Activated CD4-positive, alpha-beta T cell treated with anti-CD3 and anti-CD28 coated beads for 48 hours (primary cell): ENCODE measurements around the gene MYO5C.

Experiments
- DNase-seq: peaks from one replicate; pipeline ENCODE4 v3.0.0-alpha.2; 2020

MYO5C gene, protein sequence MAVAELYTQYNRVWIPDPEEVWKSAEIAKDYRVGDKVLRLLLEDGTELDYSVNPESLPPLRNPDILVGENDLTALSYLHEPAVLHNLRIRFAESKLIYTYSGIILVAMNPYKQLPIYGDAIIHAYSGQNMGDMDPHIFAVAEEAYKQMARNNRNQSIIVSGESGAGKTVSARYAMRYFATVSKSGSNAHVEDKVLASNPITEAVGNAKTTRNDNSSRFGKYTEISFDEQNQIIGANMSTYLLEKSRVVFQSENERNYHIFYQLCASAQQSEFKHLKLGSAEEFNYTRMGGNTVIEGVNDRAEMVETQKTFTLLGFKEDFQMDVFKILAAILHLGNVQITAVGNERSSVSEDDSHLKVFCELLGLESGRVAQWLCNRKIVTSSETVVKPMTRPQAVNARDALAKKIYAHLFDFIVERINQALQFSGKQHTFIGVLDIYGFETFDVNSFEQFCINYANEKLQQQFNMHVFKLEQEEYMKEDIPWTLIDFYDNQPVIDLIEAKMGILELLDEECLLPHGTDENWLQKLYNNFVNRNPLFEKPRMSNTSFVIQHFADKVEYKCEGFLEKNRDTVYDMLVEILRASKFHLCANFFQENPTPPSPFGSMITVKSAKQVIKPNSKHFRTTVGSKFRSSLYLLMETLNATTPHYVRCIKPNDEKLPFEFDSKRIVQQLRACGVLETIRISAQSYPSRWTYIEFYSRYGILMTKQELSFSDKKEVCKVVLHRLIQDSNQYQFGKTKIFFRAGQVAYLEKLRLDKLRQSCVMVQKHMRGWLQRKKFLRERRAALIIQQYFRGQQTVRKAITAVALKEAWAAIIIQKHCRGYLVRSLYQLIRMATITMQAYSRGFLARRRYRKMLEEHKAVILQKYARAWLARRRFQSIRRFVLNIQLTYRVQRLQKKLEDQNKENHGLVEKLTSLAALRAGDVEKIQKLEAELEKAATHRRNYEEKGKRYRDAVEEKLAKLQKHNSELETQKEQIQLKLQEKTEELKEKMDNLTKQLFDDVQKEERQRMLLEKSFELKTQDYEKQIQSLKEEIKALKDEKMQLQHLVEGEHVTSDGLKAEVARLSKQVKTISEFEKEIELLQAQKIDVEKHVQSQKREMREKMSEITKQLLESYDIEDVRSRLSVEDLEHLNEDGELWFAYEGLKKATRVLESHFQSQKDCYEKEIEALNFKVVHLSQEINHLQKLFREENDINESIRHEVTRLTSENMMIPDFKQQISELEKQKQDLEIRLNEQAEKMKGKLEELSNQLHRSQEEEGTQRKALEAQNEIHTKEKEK (N-terminal part only)

DNA sequence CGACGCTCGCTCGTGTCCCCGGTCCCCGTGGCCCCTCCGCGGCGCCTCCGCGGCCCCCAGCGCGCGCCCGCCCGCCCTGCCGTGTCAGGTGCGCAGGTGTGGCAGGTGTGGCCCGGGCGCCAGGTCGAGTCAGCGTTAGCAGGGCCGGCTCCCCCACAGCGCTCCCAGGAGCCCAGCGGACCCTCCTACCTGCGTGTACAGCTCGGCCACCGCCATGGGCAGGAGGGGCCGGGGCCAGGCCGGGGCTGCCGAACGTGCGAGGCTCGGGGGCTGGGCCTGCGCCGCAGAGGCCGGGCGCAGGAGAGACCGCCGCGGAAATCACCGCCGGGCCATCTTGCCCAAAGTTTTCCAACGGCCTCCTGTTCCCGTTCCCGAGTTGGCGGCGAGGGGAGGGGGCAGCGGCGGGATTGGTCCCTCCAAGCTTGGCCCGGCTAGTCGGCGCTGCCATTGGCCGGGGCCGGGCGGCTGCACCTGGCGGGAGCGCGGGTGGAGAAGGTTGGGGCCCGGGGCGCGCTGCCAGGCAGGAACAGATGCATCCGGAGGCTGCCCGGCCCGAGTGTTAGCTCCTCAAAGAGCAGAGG, at the start of gene MYO5C:
Gene MYO5C (minus strand): TSS at position 384 of the 581 bp plus-strand sequence. CDS start 168 bp downstream, at position 216.
- peak; percentile 13 for DNase-seq

DNA sequence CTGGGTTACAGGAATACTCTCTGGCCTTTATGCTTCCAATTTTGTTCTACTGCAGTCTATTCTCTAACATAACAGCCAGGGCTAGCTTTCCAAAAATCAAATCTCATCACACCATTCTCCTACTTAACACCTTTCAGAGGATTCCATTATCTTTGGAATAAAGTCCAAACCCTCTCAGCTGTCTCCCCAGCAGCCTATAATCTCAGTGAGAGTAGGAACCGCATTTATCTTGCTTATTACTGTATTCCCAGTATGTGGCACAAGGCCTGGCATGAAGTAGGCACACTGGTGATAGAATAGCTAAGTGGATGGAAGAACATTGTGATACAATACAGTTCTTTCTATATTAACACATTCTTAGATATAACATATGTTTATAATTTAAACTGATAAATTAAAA, 49.0 kb upstream of the MYO5C start:
- DNase-seq: no peak

DNA sequence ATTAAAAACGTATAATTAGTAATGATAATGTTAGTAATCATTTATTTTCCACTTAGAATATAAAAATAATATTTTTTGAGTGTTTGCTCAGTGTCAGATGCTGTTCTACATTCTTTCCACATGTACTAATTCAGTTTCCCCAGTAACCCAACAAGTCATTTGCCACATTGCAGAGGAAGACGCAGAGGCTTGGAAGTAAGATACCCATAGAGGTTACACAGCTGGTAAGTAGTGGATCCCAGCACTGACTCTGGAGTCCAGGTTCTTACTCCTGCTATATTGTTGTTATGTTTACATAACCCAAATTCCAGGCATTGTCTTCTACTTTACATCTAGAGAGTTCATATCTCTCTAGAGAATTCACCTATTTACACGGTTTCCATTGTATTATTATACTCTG, 48.2 kb upstream of the MYO5C start:
- DNase-seq: no peak

DNA sequence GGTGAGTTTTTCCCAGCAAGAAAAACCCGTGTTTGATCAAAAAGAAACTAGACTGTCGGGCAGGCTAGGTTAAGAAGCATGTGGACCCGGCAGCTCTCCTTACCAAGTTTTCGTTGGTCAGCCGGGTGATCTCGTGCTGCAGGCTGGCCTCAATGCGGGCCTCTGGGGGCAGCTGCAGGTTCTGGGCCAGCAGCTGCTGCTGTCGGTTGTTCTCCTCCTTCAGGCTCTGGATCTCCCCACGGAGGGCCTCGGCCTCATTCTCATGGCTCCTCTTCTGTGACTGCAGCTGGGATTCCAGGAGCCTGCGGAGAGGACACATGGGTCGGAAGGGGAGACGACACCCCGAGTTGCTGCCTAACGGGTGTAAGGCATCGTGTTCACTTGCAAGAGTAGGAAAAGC, 44.5 kb upstream of the MYO5C start:
- DNase-seq: no peak

DNA sequence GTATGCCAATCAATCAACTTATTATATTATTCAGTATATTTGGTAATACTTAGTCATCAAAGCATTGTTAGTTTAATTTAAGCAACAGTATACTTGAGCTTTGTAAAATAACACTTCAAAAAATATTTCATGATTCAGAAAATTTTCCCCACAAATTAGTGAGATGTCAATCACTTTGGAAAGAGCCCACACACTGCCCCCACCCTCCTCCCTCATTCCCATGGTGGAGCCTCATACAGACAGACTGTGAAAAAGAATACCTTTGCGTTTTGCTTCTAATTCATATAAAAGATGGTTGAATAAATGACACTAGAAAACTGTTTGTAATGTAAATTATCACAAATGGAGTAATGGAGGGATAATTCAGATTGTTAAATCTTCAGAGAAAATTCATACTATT, 43.3 kb upstream of the MYO5C start:
- DNase-seq: no peak

DNA sequence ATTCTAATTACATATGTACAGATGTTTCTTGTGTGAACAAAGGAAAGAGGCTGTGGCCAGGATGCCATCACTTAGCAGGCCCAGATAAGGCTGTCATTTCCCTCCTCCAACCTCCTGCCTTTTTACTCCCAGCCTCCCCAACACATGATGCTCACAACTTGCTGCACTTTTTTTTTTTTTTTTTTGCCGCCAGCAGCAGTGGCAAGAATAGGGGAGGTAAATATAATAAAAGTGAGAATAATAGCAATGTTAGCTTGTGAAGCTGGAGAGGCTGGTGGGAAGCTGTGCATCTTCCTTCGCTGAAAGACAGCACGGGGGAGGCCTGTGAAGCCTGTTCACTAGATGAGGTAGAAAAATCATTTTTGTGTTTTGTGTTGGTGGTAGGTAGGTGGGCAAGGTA, 42.5 kb upstream of the MYO5C start:
- no peak for DNase-seq

DNA sequence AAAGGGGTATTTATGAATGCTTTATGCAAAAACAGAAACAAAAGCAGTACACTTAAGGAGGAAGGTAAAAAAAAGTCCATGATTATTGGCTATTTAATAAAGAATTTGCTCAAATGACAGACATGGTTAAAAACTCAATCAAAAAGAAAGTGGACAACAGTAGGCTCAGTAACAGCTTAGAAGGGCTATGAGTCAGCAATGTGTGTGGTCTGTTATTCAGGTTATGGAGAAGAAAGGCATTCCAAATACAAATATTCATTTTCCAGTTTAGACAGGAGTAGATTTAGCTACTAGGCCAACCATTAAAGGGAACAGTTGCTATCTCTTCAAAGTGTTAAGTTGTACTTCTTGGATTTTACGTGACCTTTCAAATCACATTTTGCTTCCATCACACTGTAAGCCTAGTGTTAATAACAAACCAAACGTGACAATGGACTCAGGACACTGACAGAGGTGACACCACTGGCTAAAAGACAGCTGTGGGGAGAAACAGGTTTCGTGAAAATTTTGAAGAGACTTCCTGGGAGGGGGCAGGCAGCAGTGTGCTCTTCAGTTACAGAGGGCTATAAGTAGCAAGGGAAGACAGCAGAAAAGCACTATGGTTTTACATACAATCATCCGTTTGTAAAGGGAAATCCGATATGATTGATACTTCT, 41.7 kb upstream of the MYO5C start:
- DNase-seq: no peak

DNA sequence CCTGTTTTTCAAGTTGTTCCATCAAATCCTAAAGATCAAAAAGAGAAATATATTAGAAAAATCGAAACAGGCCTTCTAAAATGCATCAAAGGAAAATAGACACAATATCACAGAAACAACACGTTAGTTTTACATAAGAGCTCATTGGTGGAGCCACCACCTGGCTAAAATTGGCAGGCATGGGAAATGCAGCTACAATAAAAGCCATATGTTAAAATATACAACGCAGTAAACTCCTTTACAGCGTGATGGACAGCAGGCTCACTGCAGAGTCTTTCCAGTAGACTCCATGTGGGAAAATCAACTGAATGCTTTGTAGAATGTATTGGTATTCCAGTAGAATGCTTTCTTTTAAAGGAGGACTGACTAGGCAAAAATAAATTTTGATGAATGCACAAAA, 40.9 kb upstream of the MYO5C start:
- no peak for DNase-seq

DNA sequence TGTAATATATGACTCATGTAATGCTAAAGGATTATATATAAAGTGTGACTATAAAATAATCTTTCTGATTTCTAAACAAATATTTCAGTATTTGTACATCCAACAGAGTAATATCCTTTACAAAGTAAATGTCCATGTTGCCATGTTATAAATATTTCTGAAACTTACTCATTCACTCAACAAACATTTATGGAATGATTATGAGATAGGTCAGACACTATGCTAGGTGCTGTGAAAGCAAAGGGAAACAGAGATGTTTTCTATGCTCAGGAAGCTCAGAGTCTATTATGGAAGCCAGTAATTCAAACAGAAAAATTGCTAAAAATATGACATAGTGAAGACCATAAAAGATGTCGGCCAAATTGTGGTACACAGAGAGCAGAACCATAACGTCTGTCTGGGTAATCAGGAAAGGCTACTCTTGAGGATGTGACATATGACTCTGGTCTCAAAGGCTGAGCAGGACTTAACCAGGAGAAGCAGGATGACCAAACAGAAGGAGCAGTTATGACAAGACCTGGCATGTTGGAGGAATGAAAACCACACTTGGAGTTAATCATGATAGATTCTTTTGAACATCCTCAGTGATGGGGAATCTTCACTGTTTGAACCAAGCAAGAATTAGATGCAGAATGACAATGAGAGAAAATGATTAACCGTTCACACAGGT, 39.0 kb upstream of the MYO5C start:
- DNase-seq: no peak

DNA sequence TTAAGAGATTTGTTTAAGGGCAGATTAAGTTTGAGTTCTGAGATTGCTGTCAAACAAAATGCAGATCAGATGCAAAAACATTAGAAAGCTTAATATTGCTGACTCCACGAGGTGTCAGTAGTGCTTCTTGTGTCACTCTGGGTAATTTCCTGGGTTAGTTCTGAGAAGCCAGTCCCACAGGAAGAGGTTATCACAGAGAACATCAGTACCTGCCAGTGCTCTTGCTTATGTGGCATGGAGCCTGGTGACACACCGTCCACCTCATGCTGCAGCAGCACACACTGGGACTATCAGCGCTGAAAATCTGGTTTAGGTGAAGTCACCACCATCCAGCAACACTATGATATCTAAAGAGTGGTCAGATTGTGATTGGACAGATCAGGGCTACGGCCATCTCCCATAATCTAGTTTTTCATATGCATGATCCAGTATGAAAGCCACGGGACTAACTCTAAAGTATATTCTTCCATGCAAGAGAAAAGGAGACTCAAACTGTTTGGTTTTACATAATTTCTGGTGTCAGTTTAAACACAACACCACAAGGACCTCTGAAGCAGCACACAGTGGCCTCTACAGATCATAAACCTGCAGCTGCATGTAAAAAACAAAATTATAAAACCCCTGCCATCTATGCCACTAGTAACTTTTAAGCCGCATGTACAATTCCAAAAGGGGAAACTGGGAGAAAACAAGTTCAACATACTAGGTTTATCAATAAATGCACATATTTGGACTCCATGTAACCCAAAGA, 36.1 kb upstream of the MYO5C start:
- DNase-seq: peak; percentile 55

DNA sequence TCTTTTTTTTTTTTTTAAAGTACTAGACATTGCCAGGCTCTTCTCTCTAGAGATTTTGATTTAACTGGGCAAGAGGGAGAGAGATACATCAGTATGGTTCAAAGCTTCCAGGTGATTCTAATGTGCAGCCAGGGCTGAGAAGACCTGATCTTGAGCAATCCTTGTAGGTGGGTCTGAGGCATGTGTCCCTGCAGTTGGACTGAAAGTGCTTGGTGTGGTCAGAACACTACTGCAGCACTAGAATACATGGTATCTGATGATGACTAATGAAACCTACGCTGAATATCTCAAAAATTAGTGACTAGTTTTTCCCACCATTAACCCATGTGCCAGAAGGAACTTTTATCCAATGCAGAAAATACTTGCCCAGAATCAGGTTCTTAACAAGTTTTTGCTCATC, 34.4 kb upstream of the MYO5C start:
- no peak for DNase-seq

DNA sequence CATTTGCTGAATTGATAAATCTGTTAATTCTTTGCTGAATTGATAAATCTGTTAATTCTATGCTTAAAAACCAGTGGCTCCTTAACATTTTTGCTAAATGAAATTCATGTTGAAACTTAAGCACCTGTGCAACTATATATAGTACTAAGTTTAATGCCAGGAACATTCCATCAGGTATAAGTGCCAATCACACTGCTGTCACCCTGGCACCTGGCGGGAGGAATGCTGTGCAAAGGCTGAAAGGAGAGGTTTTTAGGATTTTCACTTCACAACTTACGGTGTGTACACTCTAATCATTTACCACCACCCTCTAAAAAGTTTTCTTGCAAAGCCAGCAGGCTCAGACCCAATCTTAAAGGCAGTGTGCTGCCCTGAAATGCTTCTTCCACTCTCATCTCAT, 33.5 kb upstream of the MYO5C start:
- no peak for DNase-seq

DNA sequence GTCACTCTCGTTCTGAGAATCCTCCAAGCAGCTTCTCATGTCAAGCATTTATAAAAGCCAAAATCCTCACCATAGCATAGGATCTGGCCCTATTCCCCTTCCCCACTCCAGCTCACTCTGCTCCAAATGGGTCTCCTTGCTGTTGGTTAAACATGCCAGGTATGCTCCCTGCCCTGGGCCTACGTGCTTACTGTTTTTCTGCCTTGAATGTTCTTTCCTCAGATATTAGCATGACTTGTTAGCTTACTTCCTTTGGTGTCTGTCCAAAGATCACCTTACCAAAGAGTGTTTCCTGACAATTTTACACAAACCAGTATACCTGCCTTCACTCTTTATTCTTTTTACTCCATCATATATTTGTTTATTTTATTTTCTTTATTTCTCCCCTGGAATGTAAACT, 33.1 kb upstream of the MYO5C start:
- no peak for DNase-seq

DNA sequence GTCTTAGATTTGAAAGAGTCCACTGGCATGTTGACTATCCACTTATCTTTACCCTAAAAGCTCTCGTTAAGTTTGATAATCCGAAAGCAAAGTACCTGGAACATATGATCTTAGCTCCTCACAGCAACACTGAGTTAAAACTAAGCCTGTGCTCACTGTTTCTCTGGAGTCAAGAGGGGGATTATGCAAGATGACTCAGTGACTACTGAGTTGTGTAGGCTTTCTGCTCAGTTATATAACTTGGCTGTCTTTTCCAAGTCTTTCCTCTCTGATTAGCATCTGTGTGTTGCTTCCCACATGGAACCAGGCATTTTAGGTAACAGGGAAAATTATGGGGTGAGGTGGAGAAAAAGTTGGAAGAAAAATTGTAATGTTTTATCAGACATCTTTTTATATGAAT, 31.2 kb upstream of the MYO5C start:
- DNase-seq: no peak

DNA sequence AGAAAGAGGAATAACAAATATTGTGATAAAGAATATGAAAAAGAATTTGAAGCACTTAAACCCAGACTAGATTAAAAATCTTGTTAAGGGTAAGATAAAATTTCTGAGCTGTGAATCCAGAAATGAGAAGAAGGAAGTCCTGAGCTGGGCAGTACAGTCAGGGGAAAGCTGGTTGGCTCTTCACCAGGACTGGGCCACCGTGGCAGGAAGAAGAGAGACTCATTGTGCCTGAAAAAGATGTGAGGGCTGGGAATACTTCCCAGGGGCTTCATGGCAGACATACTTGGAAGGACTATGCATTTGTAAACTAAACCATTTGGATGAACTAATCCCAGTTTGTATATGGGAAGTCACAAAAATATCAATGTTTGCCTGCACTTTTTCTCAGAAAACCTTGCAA, 28.5 kb upstream of the MYO5C start:
- no peak for DNase-seq

DNA sequence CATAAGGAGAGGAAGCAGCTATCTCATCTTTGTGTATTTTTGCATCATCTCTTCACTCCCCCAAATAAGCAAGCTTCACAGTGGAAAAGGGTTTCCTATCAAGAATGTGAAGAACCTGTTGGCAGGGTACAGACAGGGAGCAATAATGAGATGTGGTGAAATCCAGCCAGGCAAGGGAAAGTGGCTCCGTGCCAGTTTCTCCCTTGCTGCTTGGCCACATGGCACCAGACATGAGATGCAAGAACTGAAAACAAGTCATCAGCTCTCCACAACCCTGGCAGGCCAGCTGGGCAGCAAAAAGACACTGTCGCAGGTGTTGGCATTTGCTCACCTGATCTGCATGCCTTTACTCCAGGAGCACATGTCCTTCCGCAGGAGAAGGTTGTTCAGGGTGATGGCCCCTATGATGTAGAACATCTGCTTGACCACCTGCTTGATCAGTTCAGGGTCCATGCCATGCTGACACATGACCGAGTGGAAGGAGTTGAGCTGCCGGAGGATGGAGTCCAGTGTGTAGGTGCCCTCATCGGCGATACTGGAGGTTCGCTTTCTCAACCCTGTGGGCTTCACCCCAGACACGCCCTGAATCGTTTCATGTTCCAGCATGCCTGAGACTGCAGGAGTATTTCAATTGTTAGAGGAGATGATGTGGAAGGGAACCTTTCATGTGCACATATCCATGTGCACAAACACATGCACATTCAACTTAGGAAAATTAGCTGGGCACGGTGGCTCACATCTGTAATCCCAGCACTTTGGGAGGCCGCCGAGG, 23.3 kb upstream of the MYO5C start:
- no peak for DNase-seq

DNA sequence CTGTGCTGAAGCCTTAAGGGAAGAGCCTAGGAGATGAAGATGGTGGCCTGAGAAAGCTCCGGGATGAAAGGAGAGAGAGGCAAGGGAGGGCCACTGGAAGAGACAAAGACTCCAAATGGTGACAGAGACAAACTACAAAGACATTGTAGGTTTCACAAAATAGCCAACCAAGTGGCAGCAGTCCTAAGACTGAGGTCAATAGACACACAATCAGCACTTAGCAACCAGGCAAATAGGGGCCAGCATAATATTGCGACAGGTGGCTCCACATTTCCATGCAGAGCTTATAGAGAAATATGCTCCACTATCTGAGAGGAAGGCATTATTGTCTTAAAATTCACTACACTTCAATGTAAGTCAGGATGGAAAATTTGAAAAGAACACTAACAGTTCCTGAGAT, 22.1 kb upstream of the MYO5C start:
- no peak for DNase-seq

DNA sequence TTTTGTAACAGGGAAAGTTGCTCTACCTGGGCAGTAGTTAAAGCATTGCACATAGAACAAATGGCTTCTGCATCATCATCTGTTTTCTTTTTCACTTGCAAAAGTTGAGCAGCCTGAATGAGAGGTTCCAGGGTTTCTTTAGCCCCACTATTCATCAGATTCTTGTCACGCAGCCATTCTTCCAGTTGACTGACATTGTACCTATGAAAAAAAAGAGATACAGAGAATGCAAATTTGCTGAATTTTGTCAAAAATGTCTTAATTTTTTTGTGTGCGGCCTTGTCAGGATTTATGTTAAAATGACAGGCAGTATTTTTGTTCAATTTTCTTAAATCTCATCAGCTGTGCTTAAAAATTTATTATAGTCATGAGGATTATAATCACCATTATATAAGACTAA, 21.4 kb upstream of the MYO5C start:
- DNase-seq: no peak

DNA sequence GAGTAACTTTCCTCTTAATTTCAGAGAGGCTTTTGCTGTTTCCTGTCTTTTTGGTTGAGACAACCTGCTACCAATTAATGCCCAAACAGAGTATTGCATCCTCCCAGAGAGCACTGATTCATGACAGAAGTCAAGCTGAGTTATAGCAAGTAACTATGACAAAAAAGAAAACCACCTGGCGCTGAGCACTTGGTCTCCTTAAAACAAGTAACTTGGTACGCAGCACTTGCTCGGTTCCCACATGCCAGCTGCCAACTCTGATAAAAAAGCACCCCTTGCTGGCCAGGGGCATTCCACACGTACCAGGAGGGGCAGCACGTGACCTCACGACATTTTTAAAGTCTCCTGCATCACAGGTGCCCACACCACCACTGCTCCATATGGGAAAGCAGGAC, 13.5 kb upstream of the MYO5C start:
- DNase-seq: no peak

DNA sequence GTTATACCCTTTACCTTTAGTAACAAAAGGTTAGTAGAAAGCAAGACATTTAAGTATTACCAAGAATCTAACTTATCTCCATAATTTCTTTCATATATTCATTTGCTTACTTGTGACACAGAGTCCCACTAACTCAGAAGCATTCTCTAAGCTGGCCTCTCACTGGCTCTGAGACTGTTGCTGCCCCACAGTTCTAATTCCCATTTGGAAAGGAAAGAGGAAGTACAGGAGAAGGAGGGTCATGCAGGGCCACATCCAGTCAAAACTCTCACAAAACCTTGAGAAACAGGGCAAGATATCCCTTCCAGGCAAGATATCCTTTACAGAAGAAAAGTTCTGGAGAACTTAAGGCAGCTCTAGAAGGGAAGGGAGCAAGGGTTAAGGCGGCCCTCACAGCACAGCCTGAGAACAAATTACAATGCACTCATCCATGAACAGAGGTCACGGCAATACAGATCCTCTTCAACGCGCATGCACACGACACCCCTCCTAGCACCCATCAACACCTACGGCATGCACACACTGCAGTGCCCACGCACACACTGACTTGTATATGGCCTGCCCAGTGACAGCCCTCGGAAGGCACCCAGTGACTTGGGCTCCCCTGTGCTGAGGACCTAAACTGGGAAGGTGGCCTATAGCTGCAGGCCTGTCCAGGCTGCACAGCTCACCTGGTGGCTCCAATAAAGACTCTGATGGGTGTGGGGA, 13.0 kb upstream of the MYO5C start:
- no peak for DNase-seq
